GM19324 (cell line): Measurements from ENCODE around the gene CACNA1I.

Experiments
- ATAC-seq: cut with Tn5 transposase; IDR thresholded peaks from one replicate; pipeline ENCODE4 v1.9.1; 2021; ENCODE audit warnings: mild to moderate bottlenecking, moderate library complexity; ENCODE audit not compliant: unreplicated experiment, low FRiP score

Gene CACNA1I

GRCh38 chr22:39686776-39687525, 116.4 kb downstream of the CACNA1I start:
- ATAC-seq: no peak

- ATAC-seq: no peak
Measured at GRCh38 chr22:39688186-39688785, 117.7 kb downstream of the CACNA1I start.

GRCh38 chr22:39689421-39689820, 118.9 kb downstream of the CACNA1I start:
- ATAC-seq: no peak

- no peak for ATAC-seq
Measured at GRCh38 chr22:39690881-39691605, 120.5 kb downstream of the CACNA1I start.

- no peak for ATAC-seq
Measured at GRCh38 chr22:39693943-39694500, 123.5 kb downstream of the CACNA1I start.

- no peak for ATAC-seq
Measured at GRCh38 chr22:39697790-39698430, 127.4 kb downstream of the CACNA1I start.

- no peak for ATAC-seq
Measured at GRCh38 chr22:39699631-39700360, 129.2 kb downstream of the CACNA1I start.

- ATAC-seq: no peak
Measured at GRCh38 chr22:39700565-39700964, 130.0 kb downstream of the CACNA1I start.

GRCh38 chr22:39703091-39703490, 132.5 kb downstream of the CACNA1I start:
- ATAC-seq: no peak

- ATAC-seq: no peak
Measured at GRCh38 chr22:39703928-39704639, 133.5 kb downstream of the CACNA1I start.

GRCh38 chr22:39705386-39705785, 134.8 kb downstream of the CACNA1I start:
- no peak for ATAC-seq

GRCh38 chr22:39706376-39707140, 136.0 kb downstream of the CACNA1I start:
- ATAC-seq: no peak

- ATAC-seq: no peak
Measured at GRCh38 chr22:39707351-39707750, 136.8 kb downstream of the CACNA1I start.

- no peak for ATAC-seq
Measured at GRCh38 chr22:39707816-39708215, 137.3 kb downstream of the CACNA1I start.

GRCh38 chr22:39710380-39711150, 140.0 kb downstream of the CACNA1I start:
- ATAC-seq: no peak

- ATAC-seq: no peak
Measured at GRCh38 chr22:39712081-39712480, 141.5 kb downstream of the CACNA1I start.

GRCh38 chr22:39712751-39713525, 142.4 kb downstream of the CACNA1I start:
- no peak for ATAC-seq
